Frontal cortex (tissue), 4 donors: Measurements from ENCODE around the gene STXBP4. TPM values are rescaled to one million over a fixed set of nuclear protein-coding genes. Genes with fewer than 3 reads are reported as not detected.

ENCODE experiments used
- DNase-seq, 2 donors: peaks; one replicate each; pipeline ENCODE4 v3.0.0; 2012; ENCODE audit warnings: low spot score in 2 of 2
- FAIRE-seq: peaks from 2 replicates; lab custom pipeline; 2012; peaks lifted over from hg19 to GRCh38; lab: Jason Lieb, UNC
- small RNA-seq: library from RNA; depleted of rRNA; stranded (forward); fragments of <200 nt; gene quantifications from one replicate; pipeline ENCODE3, GENCODE V24; 2014
- total RNA-seq: library from RNA; depleted of rRNA; stranded (reverse); fragments of >200 nt; gene quantifications from one replicate; pipeline ENCODE4 v1.2.3, GENCODE V29; 2014
- donor health status: control.
- donor health status: control.
- donor health status: control.

The STXBP4 gene
- total RNA-seq, 1 donor from 2014 or later = 26.1 TPM

DNA sequence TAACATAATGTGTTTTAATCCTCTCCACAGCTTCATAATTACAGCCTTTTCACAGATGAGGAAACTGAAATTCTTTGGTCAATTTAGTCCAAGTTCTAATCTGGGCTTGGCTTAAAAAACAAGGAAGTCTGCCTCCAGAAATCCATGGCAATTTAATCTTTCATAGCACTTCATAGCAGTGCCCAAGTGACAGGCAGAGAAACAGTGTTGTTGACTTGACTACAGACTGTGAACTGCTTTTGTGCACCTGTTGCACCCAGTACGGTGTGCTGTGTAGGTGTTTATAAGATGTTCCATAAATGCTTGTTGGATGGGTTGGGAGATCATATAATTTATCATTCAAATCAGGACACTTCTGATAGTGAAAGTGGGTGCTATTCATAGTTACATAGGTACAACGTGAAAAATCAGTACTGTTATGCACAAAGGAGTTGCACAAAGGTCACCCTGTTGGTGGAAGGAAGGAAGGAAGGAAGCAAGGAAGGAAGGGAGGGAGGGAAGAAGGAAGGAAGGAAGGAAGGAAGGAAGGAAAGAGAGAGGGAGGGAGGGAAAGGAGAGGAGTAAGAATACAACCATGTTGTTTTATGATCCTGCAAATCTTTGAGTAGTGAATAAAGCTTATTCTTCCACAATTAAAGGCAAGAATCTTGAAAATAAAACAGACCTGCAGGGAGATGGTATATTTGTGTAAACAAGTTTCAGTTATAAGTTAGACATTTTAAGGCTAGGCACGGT is 239.7 kb downstream of the STXBP4 start:
- DNase-seq = no peak
- FAIRE-seq = no peak

DNA sequence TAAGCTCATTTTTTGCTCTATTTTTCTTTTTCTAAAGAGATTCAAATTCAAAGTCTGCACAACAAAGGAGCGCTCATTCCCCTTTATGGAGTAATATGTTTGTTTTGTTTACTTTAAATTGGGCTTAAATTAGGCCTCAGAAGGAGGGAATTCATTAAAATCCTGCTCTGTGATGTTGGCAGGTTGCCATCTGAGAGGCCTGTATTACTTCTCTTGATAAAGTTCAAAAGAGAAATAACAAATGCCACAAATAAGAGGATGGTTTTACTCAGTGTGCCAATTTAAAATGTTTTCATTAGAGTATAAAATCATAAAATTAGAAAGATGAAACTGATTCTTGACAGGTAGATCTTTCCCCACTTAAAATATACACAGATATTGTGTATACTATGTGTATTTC is 241.7 kb downstream of the STXBP4 start:
- FAIRE-seq (no peak), DNase-seq (no peak)

- DNase-seq = no peak
- FAIRE-seq = no peak
Observed at GRCh38 chr17:55212880-55213279, 244.3 kb downstream of the STXBP4 start.

GRCh38 chr17:55215711-55216110 is 247.1 kb downstream of the STXBP4 start:
- FAIRE-seq = no peak
- DNase-seq = no peak

- no peak for FAIRE-seq
Observed at GRCh38 chr17:55216888-55217287, 248.3 kb downstream of the STXBP4 start.

DNA sequence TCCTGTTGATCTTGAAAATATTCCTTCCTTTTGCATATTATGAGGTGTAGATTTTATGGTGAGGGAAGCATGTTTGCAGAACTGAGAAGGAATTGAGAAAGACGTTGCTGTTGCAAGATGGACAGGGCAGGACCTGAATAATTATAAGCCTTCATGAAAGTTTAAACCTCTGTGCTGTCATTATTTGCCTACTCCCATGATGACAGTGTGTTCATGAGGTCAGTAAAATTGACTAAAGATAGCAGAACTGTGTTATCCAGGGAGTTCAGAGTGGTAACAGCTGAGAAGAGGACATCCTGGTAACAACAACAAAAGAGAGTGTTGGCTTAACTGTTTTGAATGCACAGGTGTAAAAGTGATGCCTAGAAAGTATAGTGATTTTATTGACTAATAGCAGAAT is 250.9 kb downstream of the STXBP4 start:
- DNase-seq (no peak), FAIRE-seq (no peak)

More at GRCh38 chr17:55216888-55217287, 248.3 kb downstream of the STXBP4 start:
- no peak for DNase-seq

GRCh38 chr17:55219934-55220333 is 251.4 kb downstream of the STXBP4 start:
- FAIRE-seq (no peak), DNase-seq (no peak)

Small RNAs within 50 kb of the gene (small RNA-seq; reads per million reads assigned to genes)
- gene AC007485.1 = not detected

Other genes starting within 250 kb of the STXBP4 start
- 20.4 TPM for gene TOM1L1, start 67.9 kb upstream of the STXBP4 start, total RNA-seq
- gene COX11, start 111 bp upstream of the STXBP4 start, total RNA-seq = 53.8 TPM